Neural progenitor cell (in vitro differentiated cells): ENCODE results near the gene CCNY.

Experiments
- EZH2 ChIP-seq: fragments of 200-600 bp; sonication (generic); IDR thresholded peaks from 2 replicates; pipeline ENCODE4 v1.6.1; 2017; ENCODE audit warnings: antibody characterized with exemption, mild to moderate bottlenecking, moderate library complexity
- EZH2phosphoT487 ChIP-seq: fragments of 200-600 bp; sonication (generic); IDR thresholded peaks from 2 replicates; pipeline ENCODE4 v1.6.1; 2017; ENCODE audit warnings: antibody characterized with exemption
- TF ChIP-seq, protein P1 (sequence below): fragments of 200-600 bp; sonication (generic); IDR thresholded peaks from 2 replicates; pipeline ENCODE4 v1.5.1; 2017; ENCODE audit warnings: antibody characterized with exemption, mild to moderate bottlenecking

GRCh38 chr10:35387768-35388167 is 51.5 kb downstream of the CCNY start:
- no peak for TF ChIP-seq EZH2
- TF ChIP-seq, protein P1, sequence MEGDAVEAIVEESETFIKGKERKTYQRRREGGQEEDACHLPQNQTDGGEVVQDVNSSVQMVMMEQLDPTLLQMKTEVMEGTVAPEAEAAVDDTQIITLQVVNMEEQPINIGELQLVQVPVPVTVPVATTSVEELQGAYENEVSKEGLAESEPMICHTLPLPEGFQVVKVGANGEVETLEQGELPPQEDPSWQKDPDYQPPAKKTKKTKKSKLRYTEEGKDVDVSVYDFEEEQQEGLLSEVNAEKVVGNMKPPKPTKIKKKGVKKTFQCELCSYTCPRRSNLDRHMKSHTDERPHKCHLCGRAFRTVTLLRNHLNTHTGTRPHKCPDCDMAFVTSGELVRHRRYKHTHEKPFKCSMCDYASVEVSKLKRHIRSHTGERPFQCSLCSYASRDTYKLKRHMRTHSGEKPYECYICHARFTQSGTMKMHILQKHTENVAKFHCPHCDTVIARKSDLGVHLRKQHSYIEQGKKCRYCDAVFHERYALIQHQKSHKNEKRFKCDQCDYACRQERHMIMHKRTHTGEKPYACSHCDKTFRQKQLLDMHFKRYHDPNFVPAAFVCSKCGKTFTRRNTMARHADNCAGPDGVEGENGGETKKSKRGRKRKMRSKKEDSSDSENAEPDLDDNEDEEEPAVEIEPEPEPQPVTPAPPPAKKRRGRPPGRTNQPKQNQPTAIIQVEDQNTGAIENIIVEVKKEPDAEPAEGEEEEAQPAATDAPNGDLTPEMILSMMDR, result no peak
- no peak for TF ChIP-seq EZH2phosphoT487
